ENCODE results near the gene ERO1A.

GRCh38 chr14:52619687-52620086 is 75.7 kb downstream of the ERO1A start:
- TF ChIP-seq POLR2A (IDR thresholded peaks at IDR 0.05), result no peak
- TF ChIP-seq, protein P1, sequence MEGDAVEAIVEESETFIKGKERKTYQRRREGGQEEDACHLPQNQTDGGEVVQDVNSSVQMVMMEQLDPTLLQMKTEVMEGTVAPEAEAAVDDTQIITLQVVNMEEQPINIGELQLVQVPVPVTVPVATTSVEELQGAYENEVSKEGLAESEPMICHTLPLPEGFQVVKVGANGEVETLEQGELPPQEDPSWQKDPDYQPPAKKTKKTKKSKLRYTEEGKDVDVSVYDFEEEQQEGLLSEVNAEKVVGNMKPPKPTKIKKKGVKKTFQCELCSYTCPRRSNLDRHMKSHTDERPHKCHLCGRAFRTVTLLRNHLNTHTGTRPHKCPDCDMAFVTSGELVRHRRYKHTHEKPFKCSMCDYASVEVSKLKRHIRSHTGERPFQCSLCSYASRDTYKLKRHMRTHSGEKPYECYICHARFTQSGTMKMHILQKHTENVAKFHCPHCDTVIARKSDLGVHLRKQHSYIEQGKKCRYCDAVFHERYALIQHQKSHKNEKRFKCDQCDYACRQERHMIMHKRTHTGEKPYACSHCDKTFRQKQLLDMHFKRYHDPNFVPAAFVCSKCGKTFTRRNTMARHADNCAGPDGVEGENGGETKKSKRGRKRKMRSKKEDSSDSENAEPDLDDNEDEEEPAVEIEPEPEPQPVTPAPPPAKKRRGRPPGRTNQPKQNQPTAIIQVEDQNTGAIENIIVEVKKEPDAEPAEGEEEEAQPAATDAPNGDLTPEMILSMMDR (IDR thresholded peaks at IDR 0.05), result no peak

All from right lobe of liver (tissue), 4 donors.